NT2/D1 (cell line): ENCODE results near the gene LARGE1.
"Not testable (repeated sequence)": the region's sequence is repeated elsewhere in the genome, so short reads cannot be mapped to it uniquely, and the experiment has no call there.

Experiments
- DNase-seq: peaks from one replicate; pipeline ENCODE4 v3.0.0-alpha.2; 2011; ENCODE audit warnings: low read depth, low spot score
- H3K27me3 ChIP-seq: 2 replicates; pipeline ENCODE4 v1.6.0; 2011; ENCODE audit warnings: mild to moderate bottlenecking; ENCODE audit not compliant: insufficient read length, insufficient read depth
- H3K36me3 ChIP-seq: 2 replicates; pipeline ENCODE4 v1.6.1; 2011; ENCODE audit warnings: mild to moderate bottlenecking, low read length, mixed read lengths; ENCODE audit not compliant: insufficient read depth, insufficient read length
- H3K4me1 ChIP-seq: 2 replicates; pipeline ENCODE4 v1.5.1; 2011; ENCODE audit not compliant: insufficient read depth, insufficient read length
- H3K4me3 ChIP-seq: 2 replicates; pipeline ENCODE4 v1.5.1; 2011; ENCODE audit warnings: low read depth; ENCODE audit not compliant: insufficient read length
- H3K9ac ChIP-seq: 2 replicates; pipeline ENCODE4 v1.6.0; 2011; ENCODE audit warnings: low read depth; ENCODE audit not compliant: insufficient read length
- H3K9me3 ChIP-seq: 2 replicates; pipeline ENCODE4 v1.5.1; 2011; ENCODE audit warnings: mild to moderate bottlenecking, low read length; ENCODE audit not compliant: insufficient read depth
- SUZ12 ChIP-seq: IDR thresholded peaks from 2 replicates; pipeline ENCODE4 v1.6.1; 2011; ENCODE audit not compliant: insufficient read length, insufficient read depth; ENCODE audit errors: extremely low read depth
- YY1 ChIP-seq: IDR thresholded peaks from 2 replicates; pipeline ENCODE4 v1.6.1; 2011; ENCODE audit not compliant: insufficient read length, insufficient read depth
- ZNF274 ChIP-seq: IDR thresholded peaks from 2 replicates; pipeline ENCODE4 v1.6.1; 2011; ENCODE audit warnings: mild to moderate bottlenecking, low read depth, low read length

LARGE1 gene

DNA sequence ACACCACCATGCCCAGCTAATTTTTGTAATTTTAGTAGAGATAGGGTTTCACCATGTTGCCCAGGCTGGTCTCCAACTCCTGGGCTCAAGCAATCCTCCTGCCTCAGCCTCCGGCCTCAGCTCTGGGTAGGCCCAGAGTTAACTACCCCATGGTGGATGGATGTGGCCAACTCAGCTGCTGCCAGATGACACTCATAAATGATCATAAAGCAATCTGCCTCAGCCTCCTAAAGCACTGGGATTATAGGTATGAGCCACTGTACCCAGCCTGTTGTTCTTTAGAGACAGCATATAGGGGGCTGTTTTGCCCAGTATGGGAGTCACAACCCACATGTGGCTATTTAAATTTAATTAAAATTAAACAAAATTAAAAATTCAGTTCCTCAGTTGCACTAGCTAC, 54.3 kb downstream of the LARGE1 start:
- no peaks in the 10 kb centered on the region for H3K4me1 ChIP-seq
- H3K9me3 ChIP-seq: no peaks in the 10 kb centered on the region
- no peak for DNase-seq
- TF ChIP-seq SUZ12 (no peak), YY1 (no peak), ZNF274 (no peak)
- H3K36me3 ChIP-seq: no peaks in the 10 kb centered on the region
- no peak overlapping the region for H3K4me3 ChIP-seq
- H3K9ac ChIP-seq: no peak overlapping the region
- no peaks in the 10 kb centered on the region for H3K27me3 ChIP-seq

DNA sequence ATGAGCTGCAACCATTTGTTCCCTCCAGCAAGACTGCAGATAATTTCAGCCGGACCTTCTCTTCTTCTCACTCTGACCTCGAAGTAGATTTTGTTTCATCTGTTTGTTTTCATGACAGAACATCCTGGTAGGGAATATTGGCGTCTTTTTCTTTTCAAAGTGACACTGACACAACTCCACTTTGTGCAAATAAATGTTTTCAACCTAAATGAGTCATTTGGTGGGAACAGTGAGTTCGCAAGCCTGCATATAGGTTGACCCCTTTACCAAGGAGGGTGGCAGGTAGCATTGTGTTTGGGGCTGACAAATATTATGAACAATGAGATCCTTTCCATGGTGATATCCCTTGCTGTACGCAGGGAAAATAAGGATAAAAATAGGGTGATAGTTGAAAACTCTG, 55.0 kb downstream of the LARGE1 start:
- Histone ChIP-seq H3K9ac (no peak overlapping the region), H3K4me1 (peaks cover 3% of the 10 kb centered on the region), H3K36me3 (no peaks in the 10 kb centered on the region), H3K9me3 (no peaks in the 10 kb centered on the region), H3K27me3 (no peaks in the 10 kb centered on the region), H3K4me3 (no peak overlapping the region)
- TF ChIP-seq YY1 (no peak), ZNF274 (no peak)
- no peak for DNase-seq

DNA sequence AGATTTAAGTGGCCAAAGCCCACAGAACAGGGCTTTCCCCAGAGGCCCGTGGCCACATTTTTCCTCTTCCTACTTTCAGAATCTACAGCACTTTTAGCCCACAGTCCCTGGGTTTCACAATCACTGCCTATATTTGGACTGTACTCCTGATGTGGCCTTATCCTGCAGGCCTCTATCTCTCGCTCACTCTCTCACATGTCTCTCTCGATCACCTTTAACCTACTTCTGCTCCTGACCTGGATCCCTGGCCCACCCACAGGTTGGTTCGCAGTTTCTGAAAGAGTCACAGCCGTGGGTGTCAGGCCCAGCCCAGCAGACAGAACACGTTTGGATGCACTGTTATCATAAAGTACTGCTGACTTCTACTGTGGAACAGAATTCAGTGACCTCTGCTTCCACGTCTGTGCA, 55.5 kb downstream of the LARGE1 start:
- Histone ChIP-seq H3K27me3 (no peaks in the 10 kb centered on the region), H3K36me3 (no peaks in the 10 kb centered on the region), H3K4me1 (peaks cover 3% of the 10 kb centered on the region), H3K4me3 (no peak overlapping the region), H3K9me3 (no peaks in the 10 kb centered on the region), H3K9ac (no peak overlapping the region)
- TF ChIP-seq SUZ12 (no peak), YY1 (no peak), ZNF274 (no peak)
- no peak for DNase-seq

DNA sequence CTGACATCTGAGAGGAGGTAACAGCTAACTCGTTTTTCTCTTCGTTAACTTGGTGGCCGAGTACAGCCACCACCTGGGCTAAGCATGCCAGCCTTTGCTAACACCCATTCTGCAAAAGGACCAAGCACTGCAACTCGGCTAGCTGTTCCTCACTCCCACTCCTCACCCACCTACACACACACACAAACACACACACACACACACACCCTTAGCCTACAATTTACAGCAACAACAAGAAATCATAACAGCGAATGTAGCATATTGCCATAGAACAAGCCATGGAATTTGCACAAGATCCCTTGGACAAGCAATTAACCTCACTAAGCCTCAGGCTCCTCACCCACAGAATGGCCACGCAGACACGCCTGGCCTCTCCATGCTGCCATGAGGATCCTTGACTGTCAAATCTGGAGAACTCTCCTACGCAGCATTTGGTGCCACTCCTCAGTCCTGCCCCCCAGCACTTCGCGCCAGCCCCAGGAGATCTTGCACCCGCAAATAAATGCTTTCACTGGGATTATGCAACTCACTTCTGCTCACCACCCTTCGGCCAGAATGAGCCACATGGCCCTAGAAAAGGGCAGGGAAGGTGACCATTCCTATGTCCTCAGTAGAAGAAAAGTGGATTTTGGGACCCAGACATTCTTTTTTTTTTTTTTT, 58.9 kb downstream of the LARGE1 start:
- no peak for DNase-seq
- Histone ChIP-seq H3K9ac (no peak overlapping the region), H3K4me3 (no peak overlapping the region), H3K4me1 (peaks cover 3% of the 10 kb centered on the region), H3K9me3 (no peaks in the 10 kb centered on the region), H3K27me3 (no peaks in the 10 kb centered on the region), H3K36me3 (no peaks in the 10 kb centered on the region)
- no peak for TF ChIP-seq YY1
- TF ChIP-seq ZNF274: no peak
- no peak for TF ChIP-seq SUZ12

DNA sequence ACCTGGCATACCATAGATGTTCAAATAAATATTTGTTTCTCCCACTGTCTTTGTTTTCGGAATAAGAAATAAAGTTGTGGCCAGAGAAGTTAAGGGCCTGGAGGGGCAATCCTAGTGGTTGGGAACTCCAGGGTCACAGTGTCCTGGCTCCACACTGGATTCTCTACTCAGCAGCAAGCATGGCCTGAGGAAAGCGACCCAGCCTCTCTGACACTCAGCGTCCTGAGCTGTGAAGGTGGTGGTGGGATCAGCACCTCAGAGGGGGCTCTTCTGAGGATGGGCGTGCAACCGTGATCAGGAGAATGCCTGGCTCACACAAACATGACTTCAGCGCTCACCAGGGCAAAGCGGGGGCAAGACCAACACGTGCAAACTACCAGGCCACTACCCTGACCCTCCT, 59.9 kb downstream of the LARGE1 start:
- H3K9me3 ChIP-seq: no peaks in the 10 kb centered on the region
- DNase-seq: no peak
- H3K9ac ChIP-seq: no peak overlapping the region
- no peak overlapping the region for H3K4me3 ChIP-seq
- no peaks in the 10 kb centered on the region for H3K27me3 ChIP-seq
- H3K36me3 ChIP-seq: peaks cover 2% of the 10 kb centered on the region
- no peak for TF ChIP-seq YY1
- TF ChIP-seq SUZ12: no peak
- no peak for TF ChIP-seq ZNF274
- peaks cover 3% of the 10 kb centered on the region for H3K4me1 ChIP-seq

DNA sequence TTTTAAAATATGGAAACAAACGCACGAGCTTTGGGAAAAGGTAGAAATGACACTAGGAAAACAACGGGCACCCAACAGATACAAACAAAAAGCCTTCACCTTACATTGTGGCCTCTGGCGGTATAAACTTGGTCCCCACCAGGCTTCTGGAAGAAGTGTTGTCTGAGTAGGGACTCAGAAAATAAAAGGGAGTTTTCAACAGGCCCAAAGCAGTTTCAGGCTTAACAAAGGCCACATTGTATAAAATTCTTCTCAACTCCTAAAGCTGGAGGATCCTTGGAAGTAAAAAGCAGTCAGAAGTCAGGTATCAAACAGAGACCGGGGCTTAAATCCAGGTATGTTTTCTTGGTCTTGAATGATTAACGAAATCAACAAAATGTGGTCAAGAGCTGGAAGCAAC, 61.0 kb downstream of the LARGE1 start:
- no peaks in the 10 kb centered on the region for H3K27me3 ChIP-seq
- no peak overlapping the region for H3K9ac ChIP-seq
- H3K36me3 ChIP-seq: peaks cover 2% of the 10 kb centered on the region
- TF ChIP-seq YY1: no peak
- TF ChIP-seq SUZ12: no peak
- TF ChIP-seq ZNF274: no peak
- DNase-seq: no peak
- H3K4me1 ChIP-seq: peaks cover 3% of the 10 kb centered on the region
- H3K9me3 ChIP-seq: no peaks in the 10 kb centered on the region
- no peak overlapping the region for H3K4me3 ChIP-seq

DNA sequence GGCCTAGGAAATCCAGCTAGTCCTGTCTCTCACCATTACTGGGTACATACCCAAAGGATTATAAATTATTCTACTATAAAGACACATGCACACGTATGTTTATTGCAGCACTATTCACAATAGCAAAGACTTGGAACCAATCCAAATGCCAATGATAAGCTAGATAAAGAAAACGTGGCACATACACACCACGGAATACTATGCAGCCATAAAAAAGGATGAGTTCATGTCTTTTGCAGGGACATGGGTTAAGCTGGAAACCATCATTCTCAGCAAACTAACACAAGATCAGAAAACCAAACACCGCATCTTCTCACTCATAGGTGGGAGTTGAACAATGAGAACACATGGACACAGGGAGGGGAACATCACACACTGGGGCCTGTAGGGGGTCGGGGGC, 61.6 kb downstream of the LARGE1 start:
- not testable (repeated sequence) for H3K4me1 ChIP-seq, H3K27me3 ChIP-seq, H3K9ac ChIP-seq, H3K9me3 ChIP-seq, H3K36me3 ChIP-seq, H3K4me3 ChIP-seq, DNase-seq

DNA sequence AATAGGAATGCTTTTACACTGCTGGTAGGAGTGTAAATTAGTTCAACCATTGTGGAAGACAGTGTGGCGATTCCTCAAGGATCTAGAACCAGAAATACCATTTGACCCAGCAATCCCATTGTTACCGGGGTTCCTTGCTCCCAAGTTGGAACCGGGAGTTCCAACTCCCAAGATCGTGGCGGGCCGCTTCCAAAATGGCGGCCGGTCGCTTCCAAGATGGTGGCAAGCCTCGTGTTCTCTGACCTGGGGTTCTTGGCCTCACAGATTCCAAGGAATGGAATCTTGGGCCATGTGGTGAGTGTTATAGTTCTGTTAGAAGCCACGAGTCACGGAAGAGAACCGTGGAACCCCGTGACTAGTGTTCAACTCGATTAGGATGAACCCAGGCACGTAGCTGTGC, 62.5 kb downstream of the LARGE1 start:
- not testable (repeated sequence) for H3K27me3 ChIP-seq, H3K36me3 ChIP-seq, H3K4me3 ChIP-seq, DNase-seq, H3K9ac ChIP-seq, H3K4me1 ChIP-seq, H3K9me3 ChIP-seq
